Activated CD4-positive, alpha-beta T cell treated with anti-CD3 and anti-CD28 coated beads for 36 hours (primary cell): Measurements from ENCODE around the gene PCNX2. TPM values are rescaled to one million over a fixed set of nuclear protein-coding genes. Genes with fewer than 3 reads are reported as not detected.
"Not testable (repeated sequence)": the region's sequence is repeated elsewhere in the genome, so short reads cannot be mapped to it uniquely, and the experiment has no call there.

ENCODE experiments used
- ATAC-seq: fragments of 200-7000 bp; cut with Tn5 transposase; one replicate; pipeline ENCODE4 v1.10.0; 2021; ENCODE audit warnings: mild to moderate bottlenecking, moderate library complexity
- CTCF ChIA-PET: fragments of 350-600 bp; sonication (Branson Sonifier 250); formaldehyde crosslinking; loops from one replicate; lab custom pipeline; 2021; ENCODE audit warnings: antibody characterized with exemption; lab: Charles Lee
- POLR2A ChIA-PET: fragments of 350-600 bp; sonication (Branson Sonifier 250); formaldehyde crosslinking; loops from one replicate; lab custom pipeline; 2021; ENCODE audit warnings: antibody characterized with exemption, inconsistent platforms; lab: Charles Lee
- DNase-seq: peaks from one replicate; pipeline ENCODE4 v3.0.0-alpha.2; 2020
- H3K27ac Mint-ChIP-seq: one replicate; pipeline ENCODE4 v1.8.0; 2021; ENCODE audit warnings: mixed read lengths
- H3K27me3 Mint-ChIP-seq: one replicate; pipeline ENCODE4 v1.8.0; 2021; ENCODE audit warnings: mixed read lengths
- H3K36me3 Mint-ChIP-seq: one replicate; pipeline ENCODE4 v1.8.0; 2021; ENCODE audit warnings: low read depth, mixed read lengths
- H3K4me1 Mint-ChIP-seq: one replicate; pipeline ENCODE4 v1.8.0; 2021; ENCODE audit warnings: mixed read lengths
- H3K4me3 Mint-ChIP-seq: one replicate; pipeline ENCODE4 v1.8.0; 2021; ENCODE audit warnings: mild to moderate bottlenecking, moderate library complexity, mixed read lengths
- H3K9me3 Mint-ChIP-seq: one replicate; pipeline ENCODE4 v1.8.0; 2021; ENCODE audit warnings: low read depth, mixed read lengths
- intact Hi-C, 2 experiments: fragments of 100-400 bp; cut with DNase I in 1 of 2; cut with micrococcal nuclease in 1 of 2; formaldehyde crosslinking; loops; one replicate each; pipeline versions ENCODE4 v1.14.2 to v1.15.1; 2022 to 2024; cut with DNase I, micrococcal nuclease
- total RNA-seq, 2 experiments: library from RNA; stranded (reverse); gene quantifications; one replicate each; pipeline ENCODE4 v1.2.3, GENCODE V29; 2021

The PCNX2 gene
- total RNA-seq, 2 experiments from 2014 or later, result 14.7 to 18.1 TPM

DNA sequence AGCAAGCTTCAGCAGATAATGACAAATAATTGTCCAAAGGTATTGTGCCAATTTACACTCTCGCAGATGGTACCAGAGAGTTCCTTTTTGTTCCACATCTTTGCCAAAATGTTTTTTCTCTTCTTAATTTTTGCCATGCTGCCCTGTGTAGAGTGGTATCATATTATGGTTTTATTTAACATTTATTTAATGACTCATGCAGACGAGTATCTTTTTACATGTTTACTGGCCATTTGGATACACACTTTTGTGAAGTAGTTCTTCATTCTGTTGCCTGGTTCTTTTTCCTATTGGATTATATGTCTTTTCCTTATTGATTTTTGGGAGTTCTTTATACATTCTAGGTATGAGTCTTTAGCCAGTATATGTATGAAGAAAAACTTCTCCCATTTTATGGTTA, 151.1 kb downstream of the PCNX2 start:
- DNase-seq (no peak), ATAC-seq (no peak)
- H3K9me3 Mint-ChIP-seq, result no peaks in the 10 kb centered on the region
- no peak overlapping the region for H3K4me3 Mint-ChIP-seq
- ChIA-PET POLR2A (no interaction called here), CTCF (no interaction called here)
- H3K4me1 Mint-ChIP-seq, result no peaks in the 10 kb centered on the region
- no peak overlapping the region for H3K27ac Mint-ChIP-seq
- no peaks in the 10 kb centered on the region for H3K27me3 Mint-ChIP-seq
- intact Hi-C loops, result no loop called here
- H3K36me3 Mint-ChIP-seq, result peaks cover 17% of the 10 kb centered on the region

GRCh38 chr1:233143241-233143640, 152.3 kb downstream of the PCNX2 start:
- DNase-seq, result no peak
- Mint-ChIP-seq H3K4me3 (no peak overlapping the region), H3K4me1 (no peaks in the 10 kb centered on the region), H3K36me3 (peaks cover 17% of the 10 kb centered on the region), H3K9me3 (no peaks in the 10 kb centered on the region), H3K27me3 (no peaks in the 10 kb centered on the region), H3K27ac (no peak overlapping the region)
- intact Hi-C loops, result no loop called here
- no peak for ATAC-seq
- CTCF ChIA-PET, result no interaction called here
- POLR2A ChIA-PET, result no interaction called here

DNA sequence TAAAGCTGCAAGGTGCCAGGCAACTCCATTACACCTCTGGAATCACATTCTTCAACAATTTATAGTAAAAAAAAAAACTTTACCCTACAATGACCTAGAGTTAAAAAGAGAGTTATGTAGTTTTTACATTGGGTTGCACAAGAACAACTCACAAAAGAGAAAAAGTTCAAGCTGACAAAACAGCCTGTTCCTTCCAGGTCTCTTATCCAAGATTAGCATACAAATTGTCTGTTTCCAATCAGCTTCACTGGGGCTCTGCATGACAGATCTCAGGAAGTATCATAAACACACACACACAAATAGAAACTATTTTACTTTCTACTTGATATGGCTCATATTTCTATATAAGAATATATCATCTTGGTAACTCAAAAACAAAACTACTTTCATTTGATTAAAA, 154.6 kb downstream of the PCNX2 start:
- Mint-ChIP-seq H3K9me3 (no peaks in the 10 kb centered on the region), H3K36me3 (peaks cover 19% of the 10 kb centered on the region), H3K4me3 (no peak overlapping the region), H3K27ac (no peak overlapping the region), H3K4me1 (no peaks in the 10 kb centered on the region), H3K27me3 (no peaks in the 10 kb centered on the region)
- DNase-seq (no peak), ATAC-seq (no peak)
- ChIA-PET POLR2A (no interaction called here), CTCF (no interaction called here)
- intact Hi-C loops, result no loop called here

DNA sequence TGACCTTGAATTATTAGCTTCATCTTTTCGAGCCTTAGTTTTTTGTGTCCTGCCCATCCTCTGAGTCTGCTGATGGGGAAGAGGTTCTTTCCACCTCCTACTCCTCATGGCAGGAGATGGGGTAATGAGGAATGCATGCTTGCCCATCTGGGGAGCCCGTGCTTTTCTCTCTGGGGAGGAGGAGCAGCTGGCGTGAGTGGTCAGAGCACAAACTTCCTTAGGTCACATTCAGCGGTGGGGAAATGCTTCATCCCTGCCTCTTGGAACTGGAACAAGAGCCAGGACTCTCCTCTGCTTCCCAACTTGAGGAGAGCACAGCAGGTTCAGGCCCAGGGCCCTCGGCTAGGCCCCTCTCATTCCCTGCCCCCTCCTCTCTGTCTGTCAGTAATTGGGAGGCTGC, 155.0 kb downstream of the PCNX2 start:
- DNase-seq, result no peak
- peaks cover 20% of the 10 kb centered on the region for H3K36me3 Mint-ChIP-seq
- H3K27me3 Mint-ChIP-seq, result no peaks in the 10 kb centered on the region
- intact Hi-C loops, result no loop called here
- POLR2A ChIA-PET, result no interaction called here
- H3K4me3 Mint-ChIP-seq, result no peak overlapping the region
- H3K9me3 Mint-ChIP-seq, result no peaks in the 10 kb centered on the region
- CTCF ChIA-PET, result interaction anchor here (0.5 kb wide), 1 partner anchor 322 kb away, joined by 3 read pairs; no protein-coding TSS in a partner anchor
- no peak for ATAC-seq
- H3K27ac Mint-ChIP-seq, result no peak overlapping the region
- no peaks in the 10 kb centered on the region for H3K4me1 Mint-ChIP-seq

- no peaks in the 10 kb centered on the region for H3K4me1 Mint-ChIP-seq
- no peaks in the 10 kb centered on the region for H3K27me3 Mint-ChIP-seq
- DNase-seq, result no peak
- no peak overlapping the region for H3K27ac Mint-ChIP-seq
- no peaks in the 10 kb centered on the region for H3K9me3 Mint-ChIP-seq
- ChIA-PET CTCF (no interaction called here), POLR2A (no interaction called here)
- no peak for ATAC-seq
- H3K36me3 Mint-ChIP-seq, result peaks cover 23% of the 10 kb centered on the region
- no peak overlapping the region for H3K4me3 Mint-ChIP-seq
- intact Hi-C loops, result no loop called here
Observed at GRCh38 chr1:233138788-233139585, 156.5 kb downstream of the PCNX2 start.

- Mint-ChIP-seq H3K27me3 (no peaks in the 10 kb centered on the region), H3K4me3 (no peak overlapping the region), H3K27ac (peak overlapping the region; percentile 24), H3K4me1 (no peaks in the 10 kb centered on the region), H3K36me3 (peaks cover 37% of the 10 kb centered on the region), H3K9me3 (no peaks in the 10 kb centered on the region)
- intact Hi-C loops, result no loop called here
- DNase-seq (no peak), ATAC-seq (no peak)
- ChIA-PET CTCF (no interaction called here), POLR2A (no interaction called here)
Observed at GRCh38 chr1:233135833-233136232, 159.7 kb downstream of the PCNX2 start.

DNA sequence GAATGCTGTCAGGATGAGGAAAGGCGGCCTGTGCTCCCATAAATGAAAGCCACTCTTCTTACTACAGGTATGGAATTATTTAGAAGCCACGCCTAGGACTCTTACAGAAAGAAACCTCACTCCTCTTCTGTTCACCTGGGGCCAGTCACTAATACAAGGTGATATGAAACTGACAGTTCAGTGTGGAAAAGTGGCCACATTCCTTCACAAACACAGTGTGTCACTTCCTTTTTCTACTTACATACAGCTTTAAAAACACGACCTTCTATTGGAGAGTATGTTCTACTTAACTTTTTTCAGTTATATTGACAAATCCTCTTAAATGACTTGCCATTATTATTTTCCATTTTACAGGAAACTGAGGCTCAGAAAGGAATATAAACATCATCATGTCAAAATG, 163.1 kb downstream of the PCNX2 start:
- H3K27me3 Mint-ChIP-seq, result no peaks in the 10 kb centered on the region
- ATAC-seq (no peak), DNase-seq (no peak)
- H3K4me1 Mint-ChIP-seq, result no peaks in the 10 kb centered on the region
- H3K4me3 Mint-ChIP-seq, result no peak overlapping the region
- POLR2A ChIA-PET, result no interaction called here
- no peak overlapping the region for H3K27ac Mint-ChIP-seq
- H3K9me3 Mint-ChIP-seq, result no peaks in the 10 kb centered on the region
- intact Hi-C loops, result no loop called here
- H3K36me3 Mint-ChIP-seq, result peaks cover 44% of the 10 kb centered on the region
- CTCF ChIA-PET, result no interaction called here

GRCh38 chr1:233129031-233129430, 166.5 kb downstream of the PCNX2 start:
- peaks cover 53% of the 10 kb centered on the region for H3K36me3 Mint-ChIP-seq
- H3K4me3 Mint-ChIP-seq, H3K27ac Mint-ChIP-seq, CTCF ChIA-PET, ATAC-seq, POLR2A ChIA-PET, H3K9me3 Mint-ChIP-seq, H3K4me1 Mint-ChIP-seq, H3K27me3 Mint-ChIP-seq, intact Hi-C loops, DNase-seq: not testable (repeated sequence)

- CTCF ChIA-PET, result no interaction called here
- Mint-ChIP-seq H3K27ac (no peak overlapping the region), H3K27me3 (no peaks in the 10 kb centered on the region), H3K4me3 (no peak overlapping the region), H3K9me3 (no peaks in the 10 kb centered on the region), H3K36me3 (peaks cover 47% of the 10 kb centered on the region), H3K4me1 (no peaks in the 10 kb centered on the region)
- ATAC-seq (no peak), DNase-seq (no peak)
- intact Hi-C loops, result no loop called here
- POLR2A ChIA-PET, result no interaction called here
Observed at GRCh38 chr1:233127157-233127556, 168.4 kb downstream of the PCNX2 start.

DNA sequence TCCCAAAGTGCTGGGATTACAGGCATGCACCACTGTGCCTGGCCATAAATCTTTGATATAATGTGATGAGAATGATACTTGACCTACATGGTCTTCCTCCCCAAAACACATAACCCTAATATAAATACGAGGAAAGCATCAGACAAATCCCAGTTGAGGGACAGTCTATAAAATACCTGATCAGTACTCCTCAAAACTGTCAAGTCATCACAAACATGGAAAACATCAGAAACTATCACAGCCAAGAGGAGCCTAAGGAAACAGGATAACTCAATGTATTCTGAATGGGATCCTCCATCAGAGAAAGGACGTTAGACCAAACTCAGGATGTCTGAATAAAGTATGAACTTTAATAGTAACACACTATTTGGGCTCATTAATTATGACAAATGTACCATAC, 172.7 kb downstream of the PCNX2 start:
- Mint-ChIP-seq H3K27ac (no peak overlapping the region), H3K4me3 (no peak overlapping the region), H3K27me3 (no peaks in the 10 kb centered on the region), H3K9me3 (no peaks in the 10 kb centered on the region), H3K36me3 (peaks cover 37% of the 10 kb centered on the region), H3K4me1 (no peaks in the 10 kb centered on the region)
- intact Hi-C loops, result no loop called here
- ATAC-seq, result no peak
- ChIA-PET CTCF (no interaction called here), POLR2A (no interaction called here)
- no peak for DNase-seq

DNA sequence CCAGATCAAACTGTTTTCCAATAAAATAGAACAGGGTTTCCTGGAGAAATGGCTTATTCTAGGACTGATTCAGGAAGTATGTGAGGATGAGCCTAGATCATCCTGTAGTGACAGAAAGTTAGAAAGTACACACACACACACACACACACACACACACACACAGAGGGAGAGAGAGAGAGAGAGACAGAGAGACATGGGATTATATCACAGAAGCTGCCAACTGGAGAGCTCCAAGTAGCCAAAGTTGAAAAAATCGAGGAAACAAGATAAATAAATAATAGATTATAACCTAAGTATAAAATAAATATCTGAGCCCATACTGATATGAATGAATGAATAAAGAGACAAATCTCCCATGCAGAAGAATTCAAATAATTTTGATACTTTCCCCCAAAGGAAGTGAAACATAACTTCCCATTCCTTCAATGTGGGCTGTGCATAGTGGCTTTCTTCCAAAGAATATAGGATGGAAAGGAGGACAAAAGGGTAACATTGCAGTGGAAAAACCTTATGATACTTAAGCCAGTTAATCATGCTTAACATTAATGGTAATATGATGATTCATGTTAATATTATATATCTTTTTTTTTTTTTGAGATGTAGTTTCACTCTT, 173.5 kb downstream of the PCNX2 start:
- POLR2A ChIA-PET, result no interaction called here
- intact Hi-C loops, result no loop called here
- DNase-seq (no peak), ATAC-seq (no peak)
- CTCF ChIA-PET, result no interaction called here
- peaks cover 34% of the 10 kb centered on the region for H3K36me3 Mint-ChIP-seq
- no peaks in the 10 kb centered on the region for H3K4me1 Mint-ChIP-seq
- no peak overlapping the region for H3K27ac Mint-ChIP-seq
- H3K4me3 Mint-ChIP-seq, result no peak overlapping the region
- H3K27me3 Mint-ChIP-seq, result no peaks in the 10 kb centered on the region
- no peaks in the 10 kb centered on the region for H3K9me3 Mint-ChIP-seq

GRCh38 chr1:233114860-233115259, 180.7 kb downstream of the PCNX2 start:
- no peaks in the 10 kb centered on the region for H3K27me3 Mint-ChIP-seq
- ChIA-PET POLR2A (no interaction called here), CTCF (no interaction called here)
- no peak overlapping the region for H3K27ac Mint-ChIP-seq
- peaks cover 27% of the 10 kb centered on the region for H3K36me3 Mint-ChIP-seq
- intact Hi-C loops, result no loop called here
- no peak for DNase-seq
- ATAC-seq, result no peak
- H3K4me3 Mint-ChIP-seq, result no peak overlapping the region
- no peaks in the 10 kb centered on the region for H3K9me3 Mint-ChIP-seq
- H3K4me1 Mint-ChIP-seq, result peaks cover 11% of the 10 kb centered on the region
